ENCODE measurements around the gene ABTB2. TPM values are rescaled to one million over a fixed set of nuclear protein-coding genes. Genes with fewer than 3 reads are reported as not detected.

The ABTB2 gene
- total and polyA plus RNA-seq, 2 donors = 1.6 to 2.6 TPM

DNA sequence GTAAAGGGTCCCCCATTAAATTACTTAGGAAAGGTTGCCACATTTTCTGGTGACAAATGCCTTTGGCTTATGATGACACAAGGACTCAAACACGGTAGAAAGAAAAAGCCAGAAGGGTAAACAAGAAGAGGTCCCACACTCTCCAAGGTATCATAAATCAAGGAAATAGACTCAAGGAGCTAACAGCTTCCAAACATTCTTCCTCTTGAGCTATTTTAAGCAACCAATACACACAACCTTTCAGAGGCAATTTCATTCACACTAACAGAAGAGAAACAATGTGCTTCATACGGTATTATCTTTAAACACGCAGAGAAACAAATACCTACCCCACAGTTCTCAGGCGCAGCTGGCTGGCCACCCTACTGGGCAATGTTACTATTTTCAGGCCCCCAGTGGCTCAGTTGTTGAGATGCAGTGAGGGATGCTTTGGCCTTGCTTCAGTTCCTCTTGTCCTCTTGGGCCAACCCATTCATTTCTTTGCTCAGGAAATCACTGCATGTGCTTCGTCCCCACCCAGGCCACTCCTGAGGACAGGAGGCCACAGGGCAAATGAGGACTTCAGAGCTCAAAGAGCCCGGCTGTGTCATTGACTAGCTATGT, 15.8 kb downstream of the ABTB2 start:
- H3K4me1 ChIP-seq (ENCODE audit: control insufficient read depth in 2 of 2, insufficient read depth in 2 of 2, low read length in 2 of 2) = peaks cover 4 to 12% of the 10 kb centered on the region in 2 donors
- H3K4me3 ChIP-seq (ENCODE audit: low read length in 2 of 2) = no peak overlapping the region
- H3K9me3 ChIP-seq (ENCODE audit: control insufficient read depth in 2 of 2, insufficient read depth in 1 of 2, low read length in 1 of 2) = no peaks in the 10 kb centered on the region
- no peak overlapping the region for H3K27ac ChIP-seq (ENCODE audit: low read depth in 1 of 2, low read length in 1 of 2)
- no peaks in the 10 kb centered on the region for H3K36me3 ChIP-seq (ENCODE audit: control insufficient read depth in 2 of 2, insufficient read depth in 2 of 2, low read length in 1 of 2)
- H3K27me3 ChIP-seq (ENCODE audit: control insufficient read depth in 2 of 2, insufficient read depth in 1 of 2, low read length in 1 of 2) = no peaks in the 10 kb centered on the region
- WGBS = 91% methylated on average over 6 of the region's 6 CpGs
- DNase-seq (ENCODE audit: low read depth in 6 of 9, low spot score in 9 of 9) = no peak

DNA sequence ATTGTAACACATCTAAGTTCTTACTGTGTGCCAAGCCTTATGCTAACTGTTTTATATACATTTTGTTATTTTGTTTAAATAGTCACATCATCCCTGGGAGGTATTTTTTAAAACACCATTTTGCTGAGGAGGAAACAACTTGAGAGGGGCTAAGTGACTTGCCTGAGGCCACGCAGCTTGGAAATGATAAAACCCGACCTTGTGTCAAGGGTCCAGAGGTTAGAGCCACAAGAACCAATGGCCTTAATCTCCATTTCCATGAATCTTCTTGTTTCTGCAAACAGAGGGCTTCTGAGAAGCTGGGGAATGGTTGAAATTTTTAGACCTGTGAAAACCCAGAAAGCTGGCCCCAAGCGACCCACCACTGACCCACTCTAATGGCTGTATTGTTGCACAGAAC, 16.7 kb downstream of the ABTB2 start:
- Histone ChIP-seq H3K36me3 (ENCODE audit: control insufficient read depth in 2 of 2, insufficient read depth in 2 of 2, low read length in 1 of 2) (no peaks in the 10 kb centered on the region), H3K4me1 (ENCODE audit: control insufficient read depth in 2 of 2, insufficient read depth in 2 of 2, low read length in 2 of 2) (peaks cover 4 to 21% of the 10 kb centered on the region in 2 donors), H3K27me3 (ENCODE audit: control insufficient read depth in 2 of 2, insufficient read depth in 1 of 2, low read length in 1 of 2) (no peaks in the 10 kb centered on the region), H3K27ac (ENCODE audit: low read depth in 1 of 2, low read length in 1 of 2) (no peak overlapping the region), H3K9me3 (ENCODE audit: control insufficient read depth in 2 of 2, insufficient read depth in 1 of 2, low read length in 1 of 2) (no peaks in the 10 kb centered on the region), H3K4me3 (ENCODE audit: low read length in 2 of 2) (no peak overlapping the region)
- WGBS = 97% methylated on average over 3 of the region's 3 CpGs
- DNase-seq (ENCODE audit: low read depth in 6 of 9, low spot score in 9 of 9) = no peak

DNA sequence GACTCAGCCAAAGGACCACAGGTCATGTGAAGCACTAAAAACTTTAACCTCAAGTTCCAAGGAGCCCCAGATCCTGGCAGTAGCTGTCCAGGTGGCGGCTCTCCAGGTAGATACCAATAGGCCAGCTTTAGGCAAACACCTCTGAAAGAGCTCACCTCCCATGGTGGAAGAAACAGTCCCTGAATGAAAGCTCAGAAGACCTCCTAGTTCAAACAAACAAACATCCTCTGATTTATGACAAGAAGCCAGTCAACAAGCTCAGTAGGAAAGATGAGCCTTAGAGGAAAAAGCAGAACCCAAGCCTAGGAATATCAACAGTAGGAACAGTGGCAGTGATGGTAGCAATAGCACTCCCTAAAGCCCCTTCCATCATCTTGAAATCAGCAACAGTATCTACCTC, 17.2 kb downstream of the ABTB2 start:
- H3K36me3 ChIP-seq (ENCODE audit: control insufficient read depth in 2 of 2, insufficient read depth in 2 of 2, low read length in 1 of 2) = no peaks in the 10 kb centered on the region
- no peak overlapping the region for H3K4me3 ChIP-seq (ENCODE audit: low read length in 2 of 2)
- no peaks in the 10 kb centered on the region for H3K27me3 ChIP-seq (ENCODE audit: control insufficient read depth in 2 of 2, insufficient read depth in 1 of 2, low read length in 1 of 2)
- H3K9me3 ChIP-seq (ENCODE audit: control insufficient read depth in 2 of 2, insufficient read depth in 1 of 2, low read length in 1 of 2) = no peaks in the 10 kb centered on the region
- H3K4me1 ChIP-seq (ENCODE audit: control insufficient read depth in 2 of 2, insufficient read depth in 2 of 2, low read length in 2 of 2) = peaks cover 4 to 25% of the 10 kb centered on the region in 2 donors
- no peak overlapping the region for H3K27ac ChIP-seq (ENCODE audit: low read depth in 1 of 2, low read length in 1 of 2)
- DNase-seq (ENCODE audit: low read depth in 6 of 9, low spot score in 9 of 9) = no peak
- WGBS = 98% methylated on average over 1 of the region's 1 CpG

- no peaks in the 10 kb centered on the region for H3K9me3 ChIP-seq (ENCODE audit: control insufficient read depth in 2 of 2, insufficient read depth in 1 of 2, low read length in 1 of 2)
- 86% methylated on average over 7 of the region's 7 CpGs for WGBS
- H3K4me1 ChIP-seq (ENCODE audit: control insufficient read depth in 2 of 2, insufficient read depth in 2 of 2, low read length in 2 of 2) = peaks cover 4 to 26% of the 10 kb centered on the region in 2 donors
- H3K27me3 ChIP-seq (ENCODE audit: control insufficient read depth in 2 of 2, insufficient read depth in 1 of 2, low read length in 1 of 2) = no peaks in the 10 kb centered on the region
- no peak overlapping the region for H3K4me3 ChIP-seq (ENCODE audit: low read length in 2 of 2)
- no peak overlapping the region for H3K27ac ChIP-seq (ENCODE audit: low read depth in 1 of 2, low read length in 1 of 2)
- H3K36me3 ChIP-seq (ENCODE audit: control insufficient read depth in 2 of 2, insufficient read depth in 2 of 2, low read length in 1 of 2) = no peaks in the 10 kb centered on the region
- DNase-seq (ENCODE audit: low read depth in 6 of 9, low spot score in 9 of 9) = no peak
Observed at GRCh38 chr11:34339149-34340064, 18.4 kb downstream of the ABTB2 start.

GRCh38 chr11:34337016-34337415, 20.8 kb downstream of the ABTB2 start:
- peak overlapping the region; percentile 38 to 75 for H3K27ac ChIP-seq (ENCODE audit: low read depth in 1 of 2, low read length in 1 of 2)
- DNase-seq (ENCODE audit: low read depth in 6 of 9, low spot score in 9 of 9) = peak; percentile 50 to 91 (median 74)
- no peak overlapping the region for H3K4me3 ChIP-seq (ENCODE audit: low read length in 2 of 2)
- H3K27me3 ChIP-seq (ENCODE audit: control insufficient read depth in 2 of 2, insufficient read depth in 1 of 2, low read length in 1 of 2) = no peaks in the 10 kb centered on the region
- peaks cover 4 to 26% of the 10 kb centered on the region in 2 donors for H3K4me1 ChIP-seq (ENCODE audit: control insufficient read depth in 2 of 2, insufficient read depth in 2 of 2, low read length in 2 of 2)
- H3K9me3 ChIP-seq (ENCODE audit: control insufficient read depth in 2 of 2, insufficient read depth in 1 of 2, low read length in 1 of 2) = no peaks in the 10 kb centered on the region
- H3K36me3 ChIP-seq (ENCODE audit: control insufficient read depth in 2 of 2, insufficient read depth in 2 of 2, low read length in 1 of 2) = no peaks in the 10 kb centered on the region
- 50% methylated on average over 7 of the region's 7 CpGs for WGBS

GRCh38 chr11:34335801-34336200, 22.0 kb downstream of the ABTB2 start:
- H3K27me3 ChIP-seq (ENCODE audit: control insufficient read depth in 2 of 2, insufficient read depth in 1 of 2, low read length in 1 of 2) = no peaks in the 10 kb centered on the region
- WGBS = 93% methylated on average over 5 of the region's 5 CpGs
- no peak overlapping the region for H3K27ac ChIP-seq (ENCODE audit: low read depth in 1 of 2, low read length in 1 of 2)
- H3K9me3 ChIP-seq (ENCODE audit: control insufficient read depth in 2 of 2, insufficient read depth in 1 of 2, low read length in 1 of 2) = no peaks in the 10 kb centered on the region
- no peaks in the 10 kb centered on the region for H3K36me3 ChIP-seq (ENCODE audit: control insufficient read depth in 2 of 2, insufficient read depth in 2 of 2, low read length in 1 of 2)
- H3K4me1 ChIP-seq (ENCODE audit: control insufficient read depth in 2 of 2, insufficient read depth in 2 of 2, low read length in 2 of 2) = peaks cover 4 to 26% of the 10 kb centered on the region in 2 donors
- H3K4me3 ChIP-seq (ENCODE audit: low read length in 2 of 2) = no peak overlapping the region
- no peak for DNase-seq (ENCODE audit: low read depth in 6 of 9, low spot score in 9 of 9)

DNA sequence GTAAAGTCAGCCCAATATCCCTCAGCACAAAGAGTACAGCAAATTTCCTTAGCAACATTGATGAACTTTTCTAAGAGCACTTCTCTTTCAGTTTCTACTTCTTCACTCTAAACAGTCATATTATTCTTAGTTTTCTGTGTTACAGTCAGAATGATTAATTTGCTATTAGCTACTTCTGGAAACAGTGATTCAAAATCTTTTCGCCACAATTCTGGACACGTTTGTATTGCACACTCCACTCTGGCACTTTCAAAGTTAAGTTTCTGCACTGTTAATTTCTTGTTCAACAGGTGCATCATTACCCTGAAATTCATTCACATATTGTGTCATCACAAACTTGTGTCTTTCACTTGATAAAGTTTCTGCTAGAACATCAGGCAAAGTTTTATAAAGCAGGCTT, 22.5 kb downstream of the ABTB2 start:
- WGBS = 97% methylated on average over 2 of the region's 2 CpGs
- no peaks in the 10 kb centered on the region for H3K36me3 ChIP-seq (ENCODE audit: control insufficient read depth in 2 of 2, insufficient read depth in 2 of 2, low read length in 1 of 2)
- H3K9me3 ChIP-seq (ENCODE audit: control insufficient read depth in 2 of 2, insufficient read depth in 1 of 2, low read length in 1 of 2) = no peaks in the 10 kb centered on the region

DNA sequence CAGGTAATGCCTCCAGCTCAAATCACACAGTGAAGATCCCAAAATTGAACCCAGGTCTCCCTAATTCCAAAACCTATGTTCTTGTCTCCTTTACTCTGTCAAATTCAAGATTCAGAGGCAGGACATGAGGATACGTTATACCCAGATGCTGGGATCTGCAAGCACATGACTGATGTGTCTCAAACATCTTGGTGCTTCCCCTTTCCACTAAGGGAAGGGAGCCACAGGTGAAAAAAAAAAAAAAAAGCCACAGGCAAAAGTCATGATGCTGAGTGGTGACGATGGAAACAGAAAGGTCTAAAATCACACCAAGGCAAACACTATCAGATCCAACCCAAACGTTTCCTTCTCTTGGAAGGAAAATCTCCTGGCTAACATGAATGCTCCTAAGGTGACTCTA, 24.0 kb downstream of the ABTB2 start:
- H3K27me3 ChIP-seq (ENCODE audit: control insufficient read depth in 2 of 2, insufficient read depth in 1 of 2, low read length in 1 of 2) = no peaks in the 10 kb centered on the region
- no peak overlapping the region for H3K4me3 ChIP-seq (ENCODE audit: low read length in 2 of 2)
- no peak for DNase-seq (ENCODE audit: low read depth in 6 of 9, low spot score in 9 of 9)
- peaks cover 0 to 26% of the 10 kb centered on the region in 2 donors for H3K4me1 ChIP-seq (ENCODE audit: control insufficient read depth in 2 of 2, insufficient read depth in 2 of 2, low read length in 2 of 2)
- no peak overlapping the region for H3K27ac ChIP-seq (ENCODE audit: low read depth in 1 of 2, low read length in 1 of 2)
- 23% methylated on average over 3 of the region's 3 CpGs for whole genome bisulfite sequencing
- H3K9me3 ChIP-seq (ENCODE audit: control insufficient read depth in 2 of 2, insufficient read depth in 1 of 2, low read length in 1 of 2) = no peaks in the 10 kb centered on the region
- no peaks in the 10 kb centered on the region for H3K36me3 ChIP-seq (ENCODE audit: control insufficient read depth in 2 of 2, insufficient read depth in 2 of 2, low read length in 1 of 2)

More for the DNA sequence above, 22.5 kb downstream of the ABTB2 start:
- H3K27ac ChIP-seq (ENCODE audit: low read depth in 1 of 2, low read length in 1 of 2) = no peak overlapping the region
- no peaks in the 10 kb centered on the region for H3K27me3 ChIP-seq (ENCODE audit: control insufficient read depth in 2 of 2, insufficient read depth in 1 of 2, low read length in 1 of 2)
- H3K4me1 ChIP-seq (ENCODE audit: control insufficient read depth in 2 of 2, insufficient read depth in 2 of 2, low read length in 2 of 2) = peaks cover 4 to 26% of the 10 kb centered on the region in 2 donors
- no peak overlapping the region for H3K4me3 ChIP-seq (ENCODE audit: low read length in 2 of 2)
- DNase-seq (ENCODE audit: low read depth in 6 of 9, low spot score in 9 of 9) = no peak

DNA sequence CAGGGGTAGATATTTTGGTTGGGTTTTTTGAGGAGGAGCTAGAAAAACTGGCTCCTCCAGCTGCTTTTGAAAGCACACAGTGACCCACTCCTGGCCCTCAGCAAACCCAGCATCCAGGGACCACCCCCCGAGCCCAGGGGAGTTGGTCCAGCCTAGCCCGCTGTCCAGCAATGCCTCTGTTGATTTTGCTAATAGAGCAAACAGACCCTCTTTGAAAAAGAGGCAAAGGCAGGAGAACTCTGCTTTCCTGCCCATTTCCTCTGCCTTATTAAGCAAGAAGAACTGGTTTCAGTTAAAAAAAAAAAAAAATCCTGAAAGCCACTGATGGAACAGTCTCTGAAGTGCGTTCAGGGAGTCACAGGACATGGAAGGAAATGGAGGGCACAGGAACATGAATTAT, 25.3 kb downstream of the ABTB2 start:
- H3K27ac ChIP-seq (ENCODE audit: low read depth in 1 of 2, low read length in 1 of 2) = no peak overlapping the region
- H3K4me1 ChIP-seq (ENCODE audit: control insufficient read depth in 2 of 2, insufficient read depth in 2 of 2, low read length in 2 of 2) = peaks cover 0 to 20% of the 10 kb centered on the region in 2 donors
- H3K27me3 ChIP-seq (ENCODE audit: control insufficient read depth in 2 of 2, insufficient read depth in 1 of 2, low read length in 1 of 2) = no peaks in the 10 kb centered on the region
- H3K36me3 ChIP-seq (ENCODE audit: control insufficient read depth in 2 of 2, insufficient read depth in 2 of 2, low read length in 1 of 2) = no peaks in the 10 kb centered on the region
- no peaks in the 10 kb centered on the region for H3K9me3 ChIP-seq (ENCODE audit: control insufficient read depth in 2 of 2, insufficient read depth in 1 of 2, low read length in 1 of 2)
- WGBS = 67% methylated on average over 3 of the region's 3 CpGs
- H3K4me3 ChIP-seq (ENCODE audit: low read length in 2 of 2) = no peak overlapping the region
- no peak for DNase-seq (ENCODE audit: low read depth in 6 of 9, low spot score in 9 of 9)
